GM04503 (cell line): ENCODE measurements around the gene ATP13A2.

ENCODE experiments used
- DNase-seq: peaks from one replicate; pipeline ENCODE4 v3.0.0-alpha.2; 2012; ENCODE audit warnings: low read depth

The ATP13A2 gene

GRCh38 chr1:17004466-17005364 is 7.0 kb downstream of the ATP13A2 start:
- no peak for DNase-seq

- no peak for DNase-seq
Measured at GRCh38 chr1:17002524-17002902, 9.2 kb downstream of the ATP13A2 start.

GRCh38 chr1:17001760-17002523 is 9.8 kb downstream of the ATP13A2 start:
- DNase-seq, result no peak

GRCh38 chr1:16999863-17000262 is 11.9 kb downstream of the ATP13A2 start:
- DNase-seq, result no peak

- no peak for DNase-seq
Measured at GRCh38 chr1:16998589-16998988, 13.1 kb downstream of the ATP13A2 start.

GRCh38 chr1:16996845-16997244 is 14.9 kb downstream of the ATP13A2 start:
- no peak for DNase-seq

- no peak for DNase-seq
Measured at GRCh38 chr1:16993521-16994038, 18.1 kb downstream of the ATP13A2 start.

GRCh38 chr1:16992675-16993074 is 19.1 kb downstream of the ATP13A2 start:
- no peak for DNase-seq

- no peak for DNase-seq
Measured at GRCh38 chr1:16992102-16992501, 19.6 kb downstream of the ATP13A2 start.

- no peak for DNase-seq
Measured at GRCh38 chr1:16991571-16991970, 20.2 kb downstream of the ATP13A2 start.

- no peak for DNase-seq
Measured at GRCh38 chr1:16989676-16990391, 21.9 kb downstream of the ATP13A2 start.

GRCh38 chr1:16988210-16988609 is 23.5 kb downstream of the ATP13A2 start:
- DNase-seq, result no peak

GRCh38 chr1:16986962-16987361 is 24.8 kb downstream of the ATP13A2 start:
- DNase-seq, result no peak

- DNase-seq, result no peak
Measured at GRCh38 chr1:16986560-16986959, 25.2 kb downstream of the ATP13A2 start.

GRCh38 chr1:16986113-16986512 is 25.6 kb downstream of the ATP13A2 start:
- no peak for DNase-seq

GRCh38 chr1:16984717-16985116 is 27.0 kb downstream of the ATP13A2 start:
- DNase-seq, result peak; percentile 61

GRCh38 chr1:16983649-16984048 is 28.1 kb downstream of the ATP13A2 start:
- DNase-seq, result no peak

- no peak for DNase-seq
Measured at GRCh38 chr1:16982902-16983301, 28.8 kb downstream of the ATP13A2 start.

- peak; percentile 73 for DNase-seq
Measured at GRCh38 chr1:16981269-16981849, 30.4 kb downstream of the ATP13A2 start.

GRCh38 chr1:16980473-16981268 is 31.1 kb downstream of the ATP13A2 start, which contains the start of gene MFAP2:
Gene MFAP2, minus strand, starts transcription at chr1:16980620. Its CDS starts 2,347 bp downstream, at chr1:16978273.
- DNase-seq, result no peak
